ENCODE data around the gene PPP1R2. TPM values are rescaled to one million over a fixed set of nuclear protein-coding genes. Genes with fewer than 3 reads are reported as not detected.

PPP1R2 gene
- total and polyA plus RNA-seq, 9 of the 15 experiments (the other 6 are each of a cell fraction or from before 2014, with no cell fraction given): 9.4 to 115 (median 40.3) TPM

DNA sequence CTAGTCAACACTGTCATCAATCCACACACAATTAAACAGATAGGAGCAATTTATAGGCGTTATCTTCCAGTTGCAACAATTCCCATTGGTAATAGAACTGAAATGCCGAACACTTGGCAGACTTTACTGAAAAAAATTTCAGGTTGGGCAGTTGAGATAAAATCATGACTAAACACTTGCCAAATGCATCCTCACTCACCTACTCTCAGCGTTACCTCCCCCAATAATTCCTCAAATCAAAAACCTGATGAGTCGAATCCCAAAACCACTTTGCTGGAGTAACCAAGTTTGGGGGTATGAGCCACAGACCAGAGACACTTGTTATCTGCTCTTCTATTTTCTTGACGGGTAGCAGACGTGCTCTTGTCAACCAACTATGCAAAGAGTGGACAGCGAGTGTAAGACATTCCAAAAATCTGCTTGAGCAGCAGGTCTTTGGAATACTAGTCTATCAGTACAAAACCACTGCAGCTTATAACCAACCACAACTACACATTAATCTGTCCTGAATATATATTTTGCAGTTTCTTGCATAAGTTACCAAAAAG lies 30.3 kb downstream of the PPP1R2 start:
- H3K4me2 ChIP-seq (ENCODE audit: insufficient read depth, low read length): no peak overlapping the region
- H3K4me1 ChIP-seq (replicated peaks in 1 of 2; ENCODE audit: control insufficient read depth in 2 of 2, insufficient read depth in 2 of 2, low read length in 2 of 2): no peaks in the 10 kb centered on the region
- H3K36me3 ChIP-seq (ENCODE audit: control insufficient read depth, insufficient read depth, low read length): peaks cover 34% of the 10 kb centered on the region; the same call in 2 of the 3 replicates
- no peak for ATAC-seq
- no peak overlapping the region for H3K27ac ChIP-seq (ENCODE audit: extremely low read depth, low read depth, low read length)
- DNase-seq (ENCODE audit: extremely low read depth in 1 of 4, low spot score in 3 of 4): no peak
- no peak overlapping the region for H2AFZ ChIP-seq (ENCODE audit: low read depth, low read length)
- POLR2A ChIA-PET: interaction anchor here (0.6 to 1.9 kb wide), 2 partner anchors 14 to 22 kb away, joined by 3 to 6 read pairs; no protein-coding TSS in a partner anchor
- H3K9me1 ChIP-seq (ENCODE audit: control insufficient read depth, insufficient read depth, low read length): no peaks in the 10 kb centered on the region
- no peaks in the 10 kb centered on the region for H3K9me3 ChIP-seq (replicated peaks; ENCODE audit: control insufficient read depth, insufficient read depth, low read depth, low read length)
- H3K79me2 ChIP-seq (ENCODE audit: control insufficient read depth, insufficient read depth, low read length): no peaks in the 10 kb centered on the region
- H3K27me3 ChIP-seq (ENCODE audit: control insufficient read depth in 2 of 2, insufficient read depth in 2 of 2, low read length in 2 of 2): no peaks in the 10 kb centered on the region
- WGBS (ENCODE audit: insufficient coverage, low coverage, missing lambda C conversion rate): 73% methylated on average over 7 of the region's 7 CpGs
- H4K20me1 ChIP-seq (replicated peaks; ENCODE audit: control insufficient read depth, insufficient read depth, low read length): no peaks in the 10 kb centered on the region
- H3K9ac ChIP-seq (ENCODE audit: insufficient read depth in 1 of 2, low read depth in 2 of 2, low read length in 2 of 2): no peak overlapping the region
- in situ Hi-C loops (cut with MboI) (no loop called here), intact Hi-C loops (cut with micrococcal nuclease) (no loop called here)
- CTCF ChIA-PET (ENCODE audit: low intra/inter-chr PET ratio): no interaction called here
- TF ChIP-seq, protein P1, sequence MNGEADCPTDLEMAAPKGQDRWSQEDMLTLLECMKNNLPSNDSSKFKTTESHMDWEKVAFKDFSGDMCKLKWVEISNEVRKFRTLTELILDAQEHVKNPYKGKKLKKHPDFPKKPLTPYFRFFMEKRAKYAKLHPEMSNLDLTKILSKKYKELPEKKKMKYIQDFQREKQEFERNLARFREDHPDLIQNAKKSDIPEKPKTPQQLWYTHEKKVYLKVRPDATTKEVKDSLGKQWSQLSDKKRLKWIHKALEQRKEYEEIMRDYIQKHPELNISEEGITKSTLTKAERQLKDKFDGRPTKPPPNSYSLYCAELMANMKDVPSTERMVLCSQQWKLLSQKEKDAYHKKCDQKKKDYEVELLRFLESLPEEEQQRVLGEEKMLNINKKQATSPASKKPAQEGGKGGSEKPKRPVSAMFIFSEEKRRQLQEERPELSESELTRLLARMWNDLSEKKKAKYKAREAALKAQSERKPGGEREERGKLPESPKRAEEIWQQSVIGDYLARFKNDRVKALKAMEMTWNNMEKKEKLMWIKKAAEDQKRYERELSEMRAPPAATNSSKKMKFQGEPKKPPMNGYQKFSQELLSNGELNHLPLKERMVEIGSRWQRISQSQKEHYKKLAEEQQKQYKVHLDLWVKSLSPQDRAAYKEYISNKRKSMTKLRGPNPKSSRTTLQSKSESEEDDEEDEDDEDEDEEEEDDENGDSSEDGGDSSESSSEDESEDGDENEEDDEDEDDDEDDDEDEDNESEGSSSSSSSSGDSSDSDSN (IDR thresholded peaks at IDR 0.05; ENCODE audit: borderline replicate concordance in 1 of 2, low read depth in 2 of 2, low read length in 2 of 2): no peak
- TF ChIP-seq EGR1 (conservative IDR thresholded peaks at IDR 0.05): no peak
- TF ChIP-seq, protein P2, sequence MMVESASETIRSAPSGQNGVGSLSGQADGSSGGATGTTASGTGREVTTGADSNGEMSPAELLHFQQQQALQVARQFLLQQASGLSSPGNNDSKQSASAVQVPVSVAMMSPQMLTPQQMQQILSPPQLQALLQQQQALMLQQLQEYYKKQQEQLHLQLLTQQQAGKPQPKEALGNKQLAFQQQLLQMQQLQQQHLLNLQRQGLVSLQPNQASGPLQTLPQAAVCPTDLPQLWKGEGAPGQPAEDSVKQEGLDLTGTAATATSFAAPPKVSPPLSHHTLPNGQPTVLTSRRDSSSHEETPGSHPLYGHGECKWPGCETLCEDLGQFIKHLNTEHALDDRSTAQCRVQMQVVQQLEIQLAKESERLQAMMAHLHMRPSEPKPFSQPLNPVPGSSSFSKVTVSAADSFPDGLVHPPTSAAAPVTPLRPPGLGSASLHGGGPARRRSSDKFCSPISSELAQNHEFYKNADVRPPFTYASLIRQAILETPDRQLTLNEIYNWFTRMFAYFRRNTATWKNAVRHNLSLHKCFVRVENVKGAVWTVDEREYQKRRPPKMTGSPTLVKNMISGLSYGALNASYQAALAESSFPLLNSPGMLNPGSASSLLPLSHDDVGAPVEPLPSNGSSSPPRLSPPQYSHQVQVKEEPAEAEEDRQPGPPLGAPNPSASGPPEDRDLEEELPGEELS (CRISPR knock-in tag; IDR thresholded peaks at IDR 0.05; ENCODE audit: borderline replicate concordance): no peak
- TF ChIP-seq KLF6 (CRISPR knock-in tag; IDR thresholded peaks at IDR 0.05; ENCODE audit: borderline replicate concordance): no peak
- no peak for TF ChIP-seq HNRNPLL (IDR thresholded peaks at IDR 0.05; ENCODE audit: low read depth, low read length, poor library complexity, severe bottlenecking)
- no peak for TF ChIP-seq ZNF253 (CRISPR knock-in tag; conservative IDR thresholded peaks at IDR 0.05)
- no peak for TF ChIP-seq TAF1 (IDR thresholded peaks at IDR 0.05; ENCODE audit: control insufficient read depth, extremely low read depth, insufficient read depth, low read length, severe bottlenecking)
- no peak for TF ChIP-seq TAF9B (IDR thresholded peaks at IDR 0.05; ENCODE audit: partially characterized antibody)
- TF ChIP-seq RBM34 (IDR thresholded peaks at IDR 0.05; ENCODE audit: borderline replicate concordance, insufficient read depth, low read length): no peak
- no peak for TF ChIP-seq MECOM (CRISPR knock-in tag; IDR thresholded peaks at IDR 0.05)
- TF ChIP-seq U2AF1 (optimal IDR thresholded peaks at IDR 0.05; ENCODE audit: low read depth, low read length): no peak
- TF ChIP-seq KAT2B (IDR thresholded peaks at IDR 0.05; ENCODE audit: low read depth, low read length): no peak
- no peak for TF ChIP-seq ZNF77 (CRISPR knock-in tag; IDR thresholded peaks at IDR 0.05)
- TF ChIP-seq, protein P3, sequence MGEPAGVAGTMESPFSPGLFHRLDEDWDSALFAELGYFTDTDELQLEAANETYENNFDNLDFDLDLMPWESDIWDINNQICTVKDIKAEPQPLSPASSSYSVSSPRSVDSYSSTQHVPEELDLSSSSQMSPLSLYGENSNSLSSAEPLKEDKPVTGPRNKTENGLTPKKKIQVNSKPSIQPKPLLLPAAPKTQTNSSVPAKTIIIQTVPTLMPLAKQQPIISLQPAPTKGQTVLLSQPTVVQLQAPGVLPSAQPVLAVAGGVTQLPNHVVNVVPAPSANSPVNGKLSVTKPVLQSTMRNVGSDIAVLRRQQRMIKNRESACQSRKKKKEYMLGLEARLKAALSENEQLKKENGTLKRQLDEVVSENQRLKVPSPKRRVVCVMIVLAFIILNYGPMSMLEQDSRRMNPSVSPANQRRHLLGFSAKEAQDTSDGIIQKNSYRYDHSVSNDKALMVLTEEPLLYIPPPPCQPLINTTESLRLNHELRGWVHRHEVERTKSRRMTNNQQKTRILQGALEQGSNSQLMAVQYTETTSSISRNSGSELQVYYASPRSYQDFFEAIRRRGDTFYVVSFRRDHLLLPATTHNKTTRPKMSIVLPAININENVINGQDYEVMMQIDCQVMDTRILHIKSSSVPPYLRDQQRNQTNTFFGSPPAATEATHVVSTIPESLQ (CRISPR knock-in tag; IDR thresholded peaks at IDR 0.05): no peak
- FAIRE-seq: no peak
- no TSS peak for BruUV-seq (replicated peaks)
- no peak overlapping the region for H3K4me3 ChIP-seq

Measured in K562 (cell line).